Common myeloid progenitor, CD34-positive (primary cell): Measurements from ENCODE around the gene NIT2.
A peak's percentile ranks its signal among the peaks of the same experiment; 100 is the strongest.
"Not testable (repeated sequence)": the region's sequence is repeated elsewhere in the genome, so short reads cannot be mapped to it uniquely, and the experiment has no call there.

Source experiments
- CTCF ChIA-PET: fragments of 350-600 bp; sonication (Branson Sonifier 250); formaldehyde crosslinking; loops from one replicate; lab custom pipeline; 2021; ENCODE audit warnings: antibody characterized with exemption; lab: Charles Lee
- POLR2A ChIA-PET: fragments of 350-600 bp; sonication (Branson Sonifier 250); formaldehyde crosslinking; loops from one replicate; lab custom pipeline; 2021; ENCODE audit warnings: antibody characterized with exemption; lab: Charles Lee
- DNase-seq, 3 donors: peaks; one replicate each; pipeline versions ENCODE4 v3.0.0 to v3.0.0-alpha.2; 2013
- H3K27ac ChIP-seq, 2 experiments: 1 replicate in 1 of 2; 2 replicates in 1 of 2; pipeline ENCODE4 v1.7.0; 2013; ENCODE audit warnings: inconsistent platforms in 2 of 2, low read length in 2 of 2, mild to moderate bottlenecking in 2 of 2, low read depth in 1 of 2, moderate library complexity in 1 of 2; ENCODE audit not compliant: severe bottlenecking in 2 of 2, insufficient read depth in 1 of 2, poor library complexity in 1 of 2
- H3K27me3 ChIP-seq, 5 experiments: replicated peaks in 2 of 5; 1 replicate in 3 of 5; 2 replicates in 2 of 5; pipeline versions ENCODE4 v1.6.1 to v1.7.0; 2013; ENCODE audit warnings: low read length in 4 of 5, mild to moderate bottlenecking in 2 of 5, moderate library complexity in 2 of 5, inconsistent platforms in 1 of 5; ENCODE audit not compliant: insufficient read depth in 5 of 5, control insufficient read depth in 4 of 5
- H3K36me3 ChIP-seq, 4 experiments: 1 replicate in 2 of 4; 2 replicates in 2 of 4; pipeline versions ENCODE4 v1.6.1 to v1.7.0; 2013; ENCODE audit warnings: low read length in 3 of 4, control low read depth in 1 of 4, mild to moderate bottlenecking in 1 of 4; ENCODE audit not compliant: control insufficient read depth in 4 of 4, insufficient read depth in 4 of 4
- H3K4me1 ChIP-seq, 4 experiments: 1 replicate in 3 of 4; 2 replicates in 1 of 4; pipeline versions ENCODE4 v1.6.1 to v1.7.1; 2013; ENCODE audit warnings: low read length in 3 of 4, mild to moderate bottlenecking in 3 of 4, control low read depth in 1 of 4, inconsistent platforms in 1 of 4, moderate library complexity in 1 of 4; ENCODE audit not compliant: control insufficient read depth in 4 of 4, insufficient read depth in 4 of 4; ENCODE audit errors: control extremely low read depth in 1 of 4
- H3K4me3 ChIP-seq, 7 experiments: 1 replicate in 4 of 7; 2 replicates in 3 of 7; pipeline versions ENCODE4 v1.5.1 to v1.7.0; 2013; ENCODE audit warnings: mild to moderate bottlenecking in 7 of 7, low read length in 6 of 7, moderate library complexity in 6 of 7, inconsistent platforms in 2 of 7, low read depth in 2 of 7, control low read depth in 1 of 7; ENCODE audit not compliant: insufficient read depth in 4 of 7, control insufficient read depth in 1 of 7; ENCODE audit errors: extremely low read depth in 1 of 7
- H3K9me3 ChIP-seq, 5 experiments: 1 replicate in 4 of 5; 2 replicates in 1 of 5; pipeline versions ENCODE4 v1.6.1 to v1.7.1; 2013; ENCODE audit warnings: low read length in 4 of 5, mild to moderate bottlenecking in 2 of 5, inconsistent platforms in 1 of 5, low read depth in 1 of 5, moderate library complexity in 1 of 5; ENCODE audit not compliant: control insufficient read depth in 4 of 5, insufficient read depth in 2 of 5; ENCODE audit errors: control extremely low read depth in 1 of 5
- whole genome bisulfite sequencing: methylation state at CpG from one replicate; pipeline ENCODE4 v1.1.5; 2013; ENCODE audit not compliant: insufficient coverage; 5-methylcytosine and 5-hydroxymethylcytosine counted together

The NIT2 gene

GRCh38 chr3:100335434-100335833, 877 bp downstream of the NIT2 start:
- Histone ChIP-seq H3K36me3 (peaks cover 0 to 26% (median 19%) of the 10 kb centered on the region in 4 experiments), H3K27ac (peak overlapping the region in 1 of 2 experiments; percentile 66), H3K9me3 (no peaks in the 10 kb centered on the region), H3K4me1 (peaks cover 0 to 24% (median 19%) of the 10 kb centered on the region in 4 experiments), H3K27me3 (no peaks in the 10 kb centered on the region), H3K4me3 (peak overlapping the region in 6 of 7 experiments; percentile 64 to 90 (median 79))
- peak in 2 of 3 donors; percentile 66 to 70 for DNase-seq
- CTCF ChIA-PET = interaction anchor here (0.7 to 2.7 kb wide), 7 partner anchors 9 to 51 kb away, joined by 3 to 11 read pairs (median 4); no protein-coding TSS in a partner anchor
- POLR2A ChIA-PET = interaction anchor here (1.8 kb wide), 1 partner anchor 19 kb away, joined by 10 read pairs; no protein-coding TSS in a partner anchor
- WGBS = 66% methylated on average over 14 of the region's 14 CpGs

- H3K27me3 ChIP-seq, POLR2A ChIA-PET, H3K27ac ChIP-seq, H3K4me3 ChIP-seq, DNase-seq, H3K9me3 ChIP-seq: not testable (repeated sequence)
- 96% methylated on average over 8 of the region's 10 CpGs for WGBS
- H3K4me1 ChIP-seq = peaks cover 0 to 24% (median 19%) of the 10 kb centered on the region in 4 experiments
- CTCF ChIA-PET = interaction anchor here (0.7 to 2.5 kb wide), 2 partner anchors 19 to 24 kb away, joined by 4 to 7 read pairs; no protein-coding TSS in a partner anchor
- peaks cover 6 to 33% (median 23%) of the 10 kb centered on the region in 4 experiments for H3K36me3 ChIP-seq
Observed at GRCh38 chr3:100336229-100336628, 1.7 kb downstream of the NIT2 start.

- CTCF ChIA-PET = no interaction called here
- no peak for DNase-seq
- Histone ChIP-seq H3K9me3 (peaks cover 0 to 3% (median 0%) of the 10 kb centered on the region in 5 experiments), H3K4me1 (peaks cover 0 to 16% (median 15%) of the 10 kb centered on the region in 4 experiments), H3K27me3 (no peaks in the 10 kb centered on the region), H3K36me3 (peaks cover 17 to 46% (median 34%) of the 10 kb centered on the region in 4 experiments), H3K4me3 (no peak overlapping the region), H3K27ac (no peak overlapping the region)
- 100% methylated on average over 8 of the region's 10 CpGs for WGBS
- POLR2A ChIA-PET = no interaction called here
Observed at GRCh38 chr3:100338911-100339310, 4.4 kb downstream of the NIT2 start.

- ChIA-PET POLR2A (no interaction called here), CTCF (interaction anchor here (1.0 kb wide), 1 partner anchor 23 kb away, joined by 5 read pairs; no protein-coding TSS in a partner anchor)
- Histone ChIP-seq H3K27me3 (no peaks in the 10 kb centered on the region), H3K4me1 (peaks cover 0 to 12% (median 10%) of the 10 kb centered on the region in 4 experiments), H3K27ac (no peak overlapping the region), H3K9me3 (peaks cover 0 to 3% (median 0%) of the 10 kb centered on the region in 5 experiments), H3K4me3 (no peak overlapping the region), H3K36me3 (peaks cover 19 to 52% (median 40%) of the 10 kb centered on the region in 4 experiments)
- WGBS = 100% methylated on average over 2 of the region's 5 CpGs
- no peak for DNase-seq
Observed at GRCh38 chr3:100339786-100340185, 5.2 kb downstream of the NIT2 start.

GRCh38 chr3:100340527-100340926, 6.0 kb downstream of the NIT2 start:
- Histone ChIP-seq H3K4me1 (peaks cover 0 to 6% (median 3%) of the 10 kb centered on the region in 4 experiments), H3K27me3 (no peaks in the 10 kb centered on the region), H3K27ac (no peak overlapping the region), H3K36me3 (peaks cover 20 to 56% (median 42%) of the 10 kb centered on the region in 4 experiments), H3K9me3 (peaks cover 0 to 3% (median 0%) of the 10 kb centered on the region in 5 experiments), H3K4me3 (no peak overlapping the region)
- WGBS = 100% methylated on average over 1 of the region's 1 CpG
- CTCF ChIA-PET = interaction anchor here (1.0 kb wide), 1 partner anchor 24 kb away, joined by 5 read pairs; no protein-coding TSS in a partner anchor
- POLR2A ChIA-PET = no interaction called here
- DNase-seq = no peak

GRCh38 chr3:100348727-100349126, 14.2 kb downstream of the NIT2 start:
- no peaks in the 10 kb centered on the region for H3K27me3 ChIP-seq
- H3K27ac ChIP-seq = no peak overlapping the region
- POLR2A ChIA-PET = interaction anchor here (0.6 kb wide), 1 partner anchor 532 kb away, joined by 3 read pairs; no protein-coding TSS in a partner anchor
- peaks cover 0 to 6% (median 0%) of the 10 kb centered on the region in 5 experiments for H3K9me3 ChIP-seq
- CTCF ChIA-PET = interaction anchor here (0.6 to 1.0 kb wide), 2 partner anchors 51 to 634 kb away, joined by 3 to 4 read pairs; no protein-coding TSS in a partner anchor
- H3K36me3 ChIP-seq = peaks cover 27 to 76% (median 55%) of the 10 kb centered on the region in 4 experiments
- H3K4me3 ChIP-seq = no peak overlapping the region
- 96% methylated on average over 3 of the region's 5 CpGs for WGBS
- no peak for DNase-seq
- H3K4me1 ChIP-seq = no peaks in the 10 kb centered on the region

GRCh38 chr3:100351770-100352169, 17.2 kb downstream of the NIT2 start:
- POLR2A ChIA-PET, CTCF ChIA-PET, H3K4me3 ChIP-seq, DNase-seq, H3K27ac ChIP-seq, H3K9me3 ChIP-seq, H3K27me3 ChIP-seq: not testable (repeated sequence)
- no CpG with 5 or more reads among the region's 2 CpGs for WGBS
- peaks cover 15 to 69% (median 52%) of the 10 kb centered on the region in 4 experiments for H3K36me3 ChIP-seq
- H3K4me1 ChIP-seq = peaks cover 0 to 18% (median 6%) of the 10 kb centered on the region in 4 experiments
